Stomach (tissue), 4 donors: ENCODE data around the gene PPP1R12C.

Source experiments
- EP300 ChIP-seq: sonication (generic); formaldehyde crosslinking; IDR thresholded peaks from one replicate; pipeline ENCODE4 v1.6.1; 2017; ENCODE audit warnings: antibody characterized with exemption
- POLR2A ChIP-seq, 4 donors: fragments of 450-650 bp; IDR thresholded peaks; one replicate each; pipeline ENCODE4 v1.6.1; 2016; ENCODE audit warnings: antibody characterized with exemption in 4 of 4, control low read depth in 2 of 4, mild to moderate bottlenecking in 1 of 4, moderate library complexity in 1 of 4
- TF ChIP-seq, protein P1 (sequence below), 7 experiments: fragments of 450-650 bp in 4 of 7; fragments of 200-600 bp in 3 of 7; sonication (generic) in 3 of 7; IDR thresholded peaks; one replicate each; pipeline ENCODE4 v1.5.1; 2016 to 2019; ENCODE audit warnings: antibody characterized with exemption in 7 of 7, control low read depth in 2 of 7, mild to moderate bottlenecking in 1 of 7

DNA sequence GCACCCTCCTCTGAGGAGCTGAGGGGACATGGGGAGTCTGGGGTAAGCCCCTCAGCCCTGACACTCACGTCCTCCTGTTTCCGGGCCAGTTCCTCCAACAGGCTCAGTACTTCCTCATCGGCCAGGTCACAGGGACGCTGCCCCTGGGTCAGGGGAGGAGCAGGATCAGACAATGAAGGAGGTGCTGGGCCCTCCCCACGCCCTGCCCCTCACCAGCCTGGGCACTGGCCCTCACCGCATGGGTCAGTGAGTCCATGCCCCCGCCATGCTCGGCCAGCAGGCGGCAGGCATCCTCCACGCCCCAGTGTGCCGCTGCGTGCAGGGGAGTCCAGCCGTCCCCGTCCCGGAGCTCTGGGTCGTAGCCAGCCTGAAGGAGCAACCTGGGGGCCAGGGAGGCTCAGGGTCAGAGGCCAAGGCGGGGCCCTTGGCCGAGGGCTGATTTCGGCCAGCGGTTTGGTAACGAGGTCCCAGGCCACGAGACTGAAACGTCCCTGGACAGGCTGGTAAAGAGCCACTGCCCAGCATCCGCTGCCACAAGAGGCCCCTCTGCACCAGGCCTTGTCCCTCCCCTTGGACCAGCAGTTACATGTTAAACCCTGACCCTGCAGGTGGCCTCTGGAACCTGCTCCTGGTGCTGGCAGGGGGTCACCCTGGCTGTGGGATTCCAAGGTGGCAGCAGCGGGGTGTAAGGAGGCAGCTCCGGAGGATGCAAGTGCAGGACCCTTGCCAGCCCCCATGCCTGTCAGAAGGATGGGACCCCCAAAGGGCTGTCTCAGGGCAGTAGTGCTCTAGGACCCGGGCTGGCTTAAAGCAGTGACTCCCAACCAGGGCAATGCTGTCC is 18.5 kb downstream of the PPP1R12C start:
- TF ChIP-seq, protein P1, sequence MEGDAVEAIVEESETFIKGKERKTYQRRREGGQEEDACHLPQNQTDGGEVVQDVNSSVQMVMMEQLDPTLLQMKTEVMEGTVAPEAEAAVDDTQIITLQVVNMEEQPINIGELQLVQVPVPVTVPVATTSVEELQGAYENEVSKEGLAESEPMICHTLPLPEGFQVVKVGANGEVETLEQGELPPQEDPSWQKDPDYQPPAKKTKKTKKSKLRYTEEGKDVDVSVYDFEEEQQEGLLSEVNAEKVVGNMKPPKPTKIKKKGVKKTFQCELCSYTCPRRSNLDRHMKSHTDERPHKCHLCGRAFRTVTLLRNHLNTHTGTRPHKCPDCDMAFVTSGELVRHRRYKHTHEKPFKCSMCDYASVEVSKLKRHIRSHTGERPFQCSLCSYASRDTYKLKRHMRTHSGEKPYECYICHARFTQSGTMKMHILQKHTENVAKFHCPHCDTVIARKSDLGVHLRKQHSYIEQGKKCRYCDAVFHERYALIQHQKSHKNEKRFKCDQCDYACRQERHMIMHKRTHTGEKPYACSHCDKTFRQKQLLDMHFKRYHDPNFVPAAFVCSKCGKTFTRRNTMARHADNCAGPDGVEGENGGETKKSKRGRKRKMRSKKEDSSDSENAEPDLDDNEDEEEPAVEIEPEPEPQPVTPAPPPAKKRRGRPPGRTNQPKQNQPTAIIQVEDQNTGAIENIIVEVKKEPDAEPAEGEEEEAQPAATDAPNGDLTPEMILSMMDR (IDR thresholded peaks at IDR 0.05), result no peak
- TF ChIP-seq EP300, result no peak
- no peak for TF ChIP-seq POLR2A (IDR thresholded peaks at IDR 0.05)
